ENCODE measurements around the gene NKAIN4.

DNA sequence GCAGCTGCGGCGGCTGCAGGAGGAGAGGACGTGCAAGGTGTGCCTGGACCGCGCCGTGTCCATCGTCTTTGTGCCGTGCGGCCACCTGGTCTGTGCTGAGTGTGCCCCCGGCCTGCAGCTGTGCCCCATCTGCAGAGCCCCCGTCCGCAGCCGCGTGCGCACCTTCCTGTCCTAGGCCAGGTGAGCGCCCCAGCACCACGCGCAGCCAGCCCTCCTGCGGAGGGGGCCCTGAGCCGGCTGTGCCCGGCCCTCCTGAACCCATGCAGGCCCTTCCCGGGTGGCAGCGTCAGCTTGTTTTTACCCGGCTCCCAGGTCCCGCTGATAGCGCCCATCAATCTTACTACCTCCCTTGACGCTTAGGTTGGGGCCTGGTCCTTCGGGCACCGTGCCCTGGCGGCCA is 14.8 kb downstream of the NKAIN4 start:
- no peak for TF ChIP-seq EZH2 (IDR thresholded peaks at IDR 0.05; ENCODE audit: borderline replicate concordance, low read depth, low read length, poor library complexity, severe bottlenecking)
- TF ChIP-seq, protein P1, sequence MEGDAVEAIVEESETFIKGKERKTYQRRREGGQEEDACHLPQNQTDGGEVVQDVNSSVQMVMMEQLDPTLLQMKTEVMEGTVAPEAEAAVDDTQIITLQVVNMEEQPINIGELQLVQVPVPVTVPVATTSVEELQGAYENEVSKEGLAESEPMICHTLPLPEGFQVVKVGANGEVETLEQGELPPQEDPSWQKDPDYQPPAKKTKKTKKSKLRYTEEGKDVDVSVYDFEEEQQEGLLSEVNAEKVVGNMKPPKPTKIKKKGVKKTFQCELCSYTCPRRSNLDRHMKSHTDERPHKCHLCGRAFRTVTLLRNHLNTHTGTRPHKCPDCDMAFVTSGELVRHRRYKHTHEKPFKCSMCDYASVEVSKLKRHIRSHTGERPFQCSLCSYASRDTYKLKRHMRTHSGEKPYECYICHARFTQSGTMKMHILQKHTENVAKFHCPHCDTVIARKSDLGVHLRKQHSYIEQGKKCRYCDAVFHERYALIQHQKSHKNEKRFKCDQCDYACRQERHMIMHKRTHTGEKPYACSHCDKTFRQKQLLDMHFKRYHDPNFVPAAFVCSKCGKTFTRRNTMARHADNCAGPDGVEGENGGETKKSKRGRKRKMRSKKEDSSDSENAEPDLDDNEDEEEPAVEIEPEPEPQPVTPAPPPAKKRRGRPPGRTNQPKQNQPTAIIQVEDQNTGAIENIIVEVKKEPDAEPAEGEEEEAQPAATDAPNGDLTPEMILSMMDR (conservative IDR thresholded peaks at IDR 0.05; ENCODE audit: low read depth, low read length): no peak

Measured in A673 (cell line).